Measurements from ENCODE around the gene ADORA2B. TPM values are rescaled to one million over a fixed set of nuclear protein-coding genes. Genes with fewer than 3 reads are reported as not detected.

ADORA2B gene
- polyA plus RNA-seq, 1 of the 3 experiments (the other 2 are of a cell fraction) = 12.6 TPM

- no peak overlapping the region for H2AFZ ChIP-seq (ENCODE audit: low read depth)
- CTCF ChIA-PET = interaction anchor here (4.8 kb wide), 1 partner anchor 26 kb away, joined by 20 read pairs; the partner anchor contains the start of gene ADORA2B
- POLR2A ChIA-PET = no interaction called here
- H3K9me2 ChIP-seq = no peaks in the 10 kb centered on the region
- H3K4me3 ChIP-seq (ENCODE audit: low read depth in 2 of 2, low read length in 1 of 2) = no peak overlapping the region
- no peaks in the 10 kb centered on the region for H3K79me2 ChIP-seq (ENCODE audit: insufficient read depth)
- no peak for TF ChIP-seq MEF2A (IDR thresholded peaks at IDR 0.05; ENCODE audit: borderline replicate concordance, low read depth)
- TF ChIP-seq, protein P1, sequence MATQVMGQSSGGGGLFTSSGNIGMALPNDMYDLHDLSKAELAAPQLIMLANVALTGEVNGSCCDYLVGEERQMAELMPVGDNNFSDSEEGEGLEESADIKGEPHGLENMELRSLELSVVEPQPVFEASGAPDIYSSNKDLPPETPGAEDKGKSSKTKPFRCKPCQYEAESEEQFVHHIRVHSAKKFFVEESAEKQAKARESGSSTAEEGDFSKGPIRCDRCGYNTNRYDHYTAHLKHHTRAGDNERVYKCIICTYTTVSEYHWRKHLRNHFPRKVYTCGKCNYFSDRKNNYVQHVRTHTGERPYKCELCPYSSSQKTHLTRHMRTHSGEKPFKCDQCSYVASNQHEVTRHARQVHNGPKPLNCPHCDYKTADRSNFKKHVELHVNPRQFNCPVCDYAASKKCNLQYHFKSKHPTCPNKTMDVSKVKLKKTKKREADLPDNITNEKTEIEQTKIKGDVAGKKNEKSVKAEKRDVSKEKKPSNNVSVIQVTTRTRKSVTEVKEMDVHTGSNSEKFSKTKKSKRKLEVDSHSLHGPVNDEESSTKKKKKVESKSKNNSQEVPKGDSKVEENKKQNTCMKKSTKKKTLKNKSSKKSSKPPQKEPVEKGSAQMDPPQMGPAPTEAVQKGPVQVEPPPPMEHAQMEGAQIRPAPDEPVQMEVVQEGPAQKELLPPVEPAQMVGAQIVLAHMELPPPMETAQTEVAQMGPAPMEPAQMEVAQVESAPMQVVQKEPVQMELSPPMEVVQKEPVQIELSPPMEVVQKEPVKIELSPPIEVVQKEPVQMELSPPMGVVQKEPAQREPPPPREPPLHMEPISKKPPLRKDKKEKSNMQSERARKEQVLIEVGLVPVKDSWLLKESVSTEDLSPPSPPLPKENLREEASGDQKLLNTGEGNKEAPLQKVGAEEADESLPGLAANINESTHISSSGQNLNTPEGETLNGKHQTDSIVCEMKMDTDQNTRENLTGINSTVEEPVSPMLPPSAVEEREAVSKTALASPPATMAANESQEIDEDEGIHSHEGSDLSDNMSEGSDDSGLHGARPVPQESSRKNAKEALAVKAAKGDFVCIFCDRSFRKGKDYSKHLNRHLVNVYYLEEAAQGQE (IDR thresholded peaks at IDR 0.05; ENCODE audit: low read depth, low read length) = no peak
- no peak for TF ChIP-seq EP300 (IDR thresholded peaks at IDR 0.05; ENCODE audit: borderline replicate concordance in 1 of 2, low read depth in 1 of 2, low read length in 1 of 2)
- TF ChIP-seq MAX (IDR thresholded peaks at IDR 0.05; ENCODE audit: low read depth) = no peak
- no peak for TF ChIP-seq YY1 (IDR thresholded peaks at IDR 0.05; ENCODE audit: low read depth)
- no peak for TF ChIP-seq NRF1 (IDR thresholded peaks at IDR 0.05; ENCODE audit: low read depth, low read length)
- no peak for TF ChIP-seq POLR2AphosphoS5 (IDR thresholded peaks at IDR 0.05; ENCODE audit: low read depth, low read length)
- TF ChIP-seq CHD2 (IDR thresholded peaks at IDR 0.05; ENCODE audit: low read length, partially characterized antibody) = no peak
- no peak for TF ChIP-seq SIN3A (IDR thresholded peaks at IDR 0.05; ENCODE audit: borderline replicate concordance, low read depth, low read length)
- no peak for TF ChIP-seq RCOR1 (IDR thresholded peaks at IDR 0.05; ENCODE audit: low read length)
- no peaks in the 10 kb centered on the region for H4K20me1 ChIP-seq (ENCODE audit: insufficient read depth)
- H3K4me2 ChIP-seq = no peak overlapping the region
- peaks cover 4% of the 10 kb centered on the region for H3F3A ChIP-seq (replicated peaks; ENCODE audit: insufficient read depth)
- peaks cover 0 to 3% of the 10 kb centered on the region in 2 experiments for H3K36me3 ChIP-seq (replicated peaks in 1 of 2; ENCODE audit: control insufficient read depth in 1 of 2, insufficient read depth in 2 of 2, low read length in 1 of 2)
- 96% methylated on average over 5 of the region's 5 CpGs for WGBS (ENCODE audit: low lambda C conversion rate)
- H3K27me3 ChIP-seq (ENCODE audit: insufficient read depth) = no peaks in the 10 kb centered on the region
- H3K27ac ChIP-seq (ENCODE audit: low read depth in 2 of 2, low read length in 1 of 2) = no peak overlapping the region
- DNase-seq = no peak
- no peaks in the 10 kb centered on the region for H3K9me3 ChIP-seq
- H3K9ac ChIP-seq = no peak overlapping the region
- peaks cover 3 to 8% of the 10 kb centered on the region in 2 experiments; a peak in 2 of 4 replicates for H3K4me1 ChIP-seq (ENCODE audit: control insufficient read depth in 1 of 2, insufficient read depth in 2 of 2, low read depth in 1 of 2, low read length in 1 of 2)
Observed at GRCh38 chr17:15971098-15971678, 26.3 kb downstream of the ADORA2B start.

- H3K4me1 ChIP-seq (ENCODE audit: control insufficient read depth in 1 of 2, insufficient read depth in 2 of 2, low read depth in 1 of 2, low read length in 1 of 2) = peaks cover 0 to 1% of the 10 kb centered on the region in 2 experiments; a peak in 2 of 4 replicates
- H3K9me3 ChIP-seq = no peaks in the 10 kb centered on the region
- peaks cover 5 to 10% of the 10 kb centered on the region in 2 experiments for H3K36me3 ChIP-seq (replicated peaks in 1 of 2; ENCODE audit: control insufficient read depth in 1 of 2, insufficient read depth in 2 of 2, low read length in 1 of 2)
- ChIA-PET CTCF (interaction anchor here (4.8 kb wide), 1 partner anchor 27 kb away, joined by 20 read pairs; the partner anchor contains the start of gene ADORA2B), POLR2A (no interaction called here)
- 89% methylated on average over 5 of the region's 5 CpGs for WGBS (ENCODE audit: low lambda C conversion rate)
- no peaks in the 10 kb centered on the region for H3K27me3 ChIP-seq (ENCODE audit: insufficient read depth)
- no peak overlapping the region for H3K27ac ChIP-seq (ENCODE audit: low read depth in 2 of 2, low read length in 1 of 2)
- no peak overlapping the region for H3K9ac ChIP-seq
- no peak for DNase-seq
- H3K79me2 ChIP-seq (ENCODE audit: insufficient read depth) = no peaks in the 10 kb centered on the region
- no peak overlapping the region for H2AFZ ChIP-seq (ENCODE audit: low read depth)
- no peak overlapping the region for H3K4me2 ChIP-seq
- H4K20me1 ChIP-seq (ENCODE audit: insufficient read depth) = no peaks in the 10 kb centered on the region
- H3K4me3 ChIP-seq (ENCODE audit: low read depth in 2 of 2, low read length in 1 of 2) = no peak overlapping the region
- peaks cover 5% of the 10 kb centered on the region for H3F3A ChIP-seq (replicated peaks; ENCODE audit: insufficient read depth)
- H3K9me2 ChIP-seq = no peaks in the 10 kb centered on the region
- TF ChIP-seq ELF1 (IDR thresholded peaks at IDR 0.05) = no peak
- no peak for TF ChIP-seq IRF3 (IDR thresholded peaks at IDR 0.05; ENCODE audit: low read depth, low read length)
- TF ChIP-seq, protein P2, sequence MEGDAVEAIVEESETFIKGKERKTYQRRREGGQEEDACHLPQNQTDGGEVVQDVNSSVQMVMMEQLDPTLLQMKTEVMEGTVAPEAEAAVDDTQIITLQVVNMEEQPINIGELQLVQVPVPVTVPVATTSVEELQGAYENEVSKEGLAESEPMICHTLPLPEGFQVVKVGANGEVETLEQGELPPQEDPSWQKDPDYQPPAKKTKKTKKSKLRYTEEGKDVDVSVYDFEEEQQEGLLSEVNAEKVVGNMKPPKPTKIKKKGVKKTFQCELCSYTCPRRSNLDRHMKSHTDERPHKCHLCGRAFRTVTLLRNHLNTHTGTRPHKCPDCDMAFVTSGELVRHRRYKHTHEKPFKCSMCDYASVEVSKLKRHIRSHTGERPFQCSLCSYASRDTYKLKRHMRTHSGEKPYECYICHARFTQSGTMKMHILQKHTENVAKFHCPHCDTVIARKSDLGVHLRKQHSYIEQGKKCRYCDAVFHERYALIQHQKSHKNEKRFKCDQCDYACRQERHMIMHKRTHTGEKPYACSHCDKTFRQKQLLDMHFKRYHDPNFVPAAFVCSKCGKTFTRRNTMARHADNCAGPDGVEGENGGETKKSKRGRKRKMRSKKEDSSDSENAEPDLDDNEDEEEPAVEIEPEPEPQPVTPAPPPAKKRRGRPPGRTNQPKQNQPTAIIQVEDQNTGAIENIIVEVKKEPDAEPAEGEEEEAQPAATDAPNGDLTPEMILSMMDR (IDR thresholded peaks at IDR 0.05) = no peak
- no peak for TF ChIP-seq YY1 (IDR thresholded peaks at IDR 0.05; ENCODE audit: low read depth)
- no peak for TF ChIP-seq NRF1 (IDR thresholded peaks at IDR 0.05; ENCODE audit: low read depth, low read length)
- no peak for TF ChIP-seq FOXJ3 (CRISPR knock-in tag; IDR thresholded peaks at IDR 0.05)
- no peak for TF ChIP-seq CHD2 (IDR thresholded peaks at IDR 0.05; ENCODE audit: low read length, partially characterized antibody)
- no peak for TF ChIP-seq EZH2phosphoT487 (IDR thresholded peaks at IDR 0.05; ENCODE audit: borderline replicate concordance, low read depth)
- TF ChIP-seq, protein P3, sequence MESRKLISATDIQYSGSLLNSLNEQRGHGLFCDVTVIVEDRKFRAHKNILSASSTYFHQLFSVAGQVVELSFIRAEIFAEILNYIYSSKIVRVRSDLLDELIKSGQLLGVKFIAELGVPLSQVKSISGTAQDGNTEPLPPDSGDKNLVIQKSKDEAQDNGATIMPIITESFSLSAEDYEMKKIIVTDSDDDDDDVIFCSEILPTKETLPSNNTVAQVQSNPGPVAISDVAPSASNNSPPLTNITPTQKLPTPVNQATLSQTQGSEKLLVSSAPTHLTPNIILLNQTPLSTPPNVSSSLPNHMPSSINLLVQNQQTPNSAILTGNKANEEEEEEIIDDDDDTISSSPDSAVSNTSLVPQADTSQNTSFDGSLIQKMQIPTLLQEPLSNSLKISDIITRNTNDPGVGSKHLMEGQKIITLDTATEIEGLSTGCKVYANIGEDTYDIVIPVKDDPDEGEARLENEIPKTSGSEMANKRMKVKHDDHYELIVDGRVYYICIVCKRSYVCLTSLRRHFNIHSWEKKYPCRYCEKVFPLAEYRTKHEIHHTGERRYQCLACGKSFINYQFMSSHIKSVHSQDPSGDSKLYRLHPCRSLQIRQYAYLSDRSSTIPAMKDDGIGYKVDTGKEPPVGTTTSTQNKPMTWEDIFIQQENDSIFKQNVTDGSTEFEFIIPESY (IDR thresholded peaks at IDR 0.05; ENCODE audit: borderline replicate concordance, low read depth) = no peak
- no peak for TF ChIP-seq SMC3 (IDR thresholded peaks at IDR 0.05; ENCODE audit: low read depth, low read length)
- TF ChIP-seq POLR2AphosphoS5 (IDR thresholded peaks at IDR 0.05; ENCODE audit: low read depth, low read length) = no peak
Observed at GRCh38 chr17:15971882-15972281, 27.0 kb downstream of the ADORA2B start.
